WTC11 (cell line): ENCODE results near the gene ELP5. TPM values are rescaled to one million over a fixed set of nuclear protein-coding genes. Genes with fewer than 3 reads are reported as not detected.
A peak's percentile ranks its signal among the peaks of the same experiment; 100 is the strongest.

Source experiments
- CREM ChIP-seq: sonication (generic); formaldehyde crosslinking; IDR thresholded peaks from 2 replicates; pipeline ENCODE4 v1.8.1; 2022; ENCODE audit warnings: mild to moderate bottlenecking, missing genetic modification reagents, moderate library complexity
- EMX1 ChIP-seq: fragments of 250-450 bp; sonication (Bioruptor Pico); IDR thresholded peaks from 2 replicates; pipeline ENCODE4 v1.8.0; 2021; ENCODE audit warnings: mild to moderate bottlenecking
- GABPB1 ChIP-seq: sonication (generic); formaldehyde crosslinking; IDR thresholded peaks from 2 replicates; pipeline ENCODE4 v1.8.1; 2023; ENCODE audit warnings: mild to moderate bottlenecking, missing genetic modification reagents
- IRF2 ChIP-seq: sonication (generic); formaldehyde crosslinking; IDR thresholded peaks from 2 replicates; pipeline ENCODE4 v1.8.0; 2022; ENCODE audit warnings: low read depth, missing genetic modification reagents, borderline replicate concordance
- NFE2L1 ChIP-seq: sonication (generic); formaldehyde crosslinking; IDR thresholded peaks from 2 replicates; pipeline ENCODE4 v1.8.1; 2023; ENCODE audit warnings: missing genetic modification reagents
- NR2C2 ChIP-seq: sonication (generic); formaldehyde crosslinking; IDR thresholded peaks from 2 replicates; pipeline ENCODE4 v1.8.0; 2022; ENCODE audit warnings: mild to moderate bottlenecking, missing genetic modification reagents
- PRRX2 ChIP-seq: fragments of 250-450 bp; sonication (Bioruptor Pico); IDR thresholded peaks from 2 replicates; pipeline ENCODE4 v1.8.0; 2021; ENCODE audit warnings: mild to moderate bottlenecking
- RORB ChIP-seq: fragments of 250-450 bp; sonication (Bioruptor Pico); IDR thresholded peaks from 2 replicates; pipeline ENCODE4 v1.9.0; 2021; ENCODE audit warnings: mild to moderate bottlenecking
- SMAD3 ChIP-seq: sonication (generic); formaldehyde crosslinking; IDR thresholded peaks from 2 replicates; pipeline ENCODE4 v1.8.0; 2022; ENCODE audit warnings: missing genetic modification reagents, mild to moderate bottlenecking, borderline replicate concordance
- TCF7 ChIP-seq: sonication (generic); formaldehyde crosslinking; IDR thresholded peaks from 2 replicates; pipeline ENCODE4 v1.8.0; 2022; ENCODE audit warnings: mild to moderate bottlenecking, low read depth, missing genetic modification reagents, moderate library complexity
- ZNF121 ChIP-seq: sonication (generic); formaldehyde crosslinking; IDR thresholded peaks from 2 replicates; pipeline ENCODE4 v1.8.0; 2023; ENCODE audit warnings: missing genetic modification reagents
- ZNF232 ChIP-seq: sonication (generic); formaldehyde crosslinking; IDR thresholded peaks from 2 replicates; pipeline ENCODE4 v1.8.0; 2022; ENCODE audit warnings: mild to moderate bottlenecking, missing genetic modification reagents
- ZNF317 ChIP-seq: sonication (generic); formaldehyde crosslinking; IDR thresholded peaks from 2 replicates; pipeline ENCODE4 v1.8.1; 2023; ENCODE audit warnings: low read depth, mild to moderate bottlenecking, moderate library complexity, missing genetic modification reagents, borderline replicate concordance
- ZNF423 ChIP-seq: fragments of 250-450 bp; sonication (Bioruptor Pico); IDR thresholded peaks from 2 replicates; pipeline ENCODE4 v2.1.2; 2022; ENCODE audit warnings: mild to moderate bottlenecking, moderate library complexity
- total RNA-seq: library from RNA; stranded (reverse); gene quantifications from 3 replicates; pipeline ENCODE4 v1.2.3, GENCODE V29; 2021
- TF ChIP-seq, protein P1 (sequence below): sonication (generic); formaldehyde crosslinking; IDR thresholded peaks from 2 replicates; pipeline ENCODE4 v1.8.1; 2023; ENCODE audit warnings: mild to moderate bottlenecking, missing genetic modification reagents
- TF ChIP-seq, protein P2 (sequence below): sonication (generic); formaldehyde crosslinking; IDR thresholded peaks from 2 replicates; pipeline ENCODE4 v1.8.0; 2023; ENCODE audit warnings: mild to moderate bottlenecking, missing genetic modification reagents
- TF ChIP-seq, protein P3 (sequence below): fragments of 250-450 bp; sonication (Bioruptor Pico); IDR thresholded peaks from 2 replicates; pipeline ENCODE4 v1.9.0; 2021; ENCODE audit warnings: moderate library complexity, mild to moderate bottlenecking, inconsistent platforms, borderline replicate concordance
- TF ChIP-seq, protein P4 (sequence below): sonication (generic); formaldehyde crosslinking; IDR thresholded peaks from 2 replicates; pipeline ENCODE4 v1.8.0; 2023; ENCODE audit warnings: missing genetic modification reagents
- TF ChIP-seq, protein P5 (sequence below): fragments of 250-450 bp; sonication (Bioruptor Pico); IDR thresholded peaks from 2 replicates; pipeline ENCODE4 v1.9.0; 2021; ENCODE audit warnings: mild to moderate bottlenecking, borderline replicate concordance
- TF ChIP-seq, protein P6 (sequence below): sonication (generic); formaldehyde crosslinking; IDR thresholded peaks from 2 replicates; pipeline ENCODE4 v1.8.0; 2022; ENCODE audit warnings: mild to moderate bottlenecking, missing genetic modification reagents
- TF ChIP-seq, protein P7 (sequence below): sonication (generic); formaldehyde crosslinking; IDR thresholded peaks from 2 replicates; pipeline ENCODE4 v1.8.1; 2023; ENCODE audit warnings: mild to moderate bottlenecking, missing genetic modification reagents
- TF ChIP-seq, protein P8 (sequence below): sonication (generic); formaldehyde crosslinking; conservative IDR thresholded peaks from 2 replicates; pipeline ENCODE4 v1.8.1; 2023; ENCODE audit warnings: mild to moderate bottlenecking, low read depth, missing genetic modification reagents, moderate library complexity

The ELP5 gene
- total RNA-seq, 1 experiment from 2014 or later: 101 TPM

DNA sequence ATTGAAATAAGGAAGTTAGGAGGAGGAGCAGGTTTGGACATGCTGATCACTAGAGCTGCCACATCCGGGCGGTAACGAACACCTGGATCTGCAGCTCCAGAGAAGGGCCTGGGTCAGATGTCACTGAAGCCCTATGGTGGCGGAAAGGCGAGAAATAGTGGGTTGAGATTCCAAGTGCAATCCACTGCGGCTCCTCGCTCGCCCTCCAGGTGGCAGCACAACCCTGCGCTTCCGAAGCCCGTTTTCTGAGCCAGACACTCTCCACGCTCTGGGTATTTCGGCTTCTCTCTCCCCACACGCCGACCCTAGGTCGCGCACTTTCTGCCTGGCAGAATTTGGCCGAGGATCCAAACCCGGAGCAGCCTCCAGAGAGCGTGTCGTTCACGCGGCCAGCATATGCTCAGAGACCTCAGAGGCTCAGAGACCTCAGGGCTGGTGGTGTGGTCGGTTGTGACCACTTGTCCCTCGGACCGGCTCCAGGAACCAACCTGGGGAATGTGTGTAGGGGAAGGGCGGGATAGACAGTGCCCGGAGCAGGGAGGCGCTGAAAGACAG lies 28.6 kb downstream of the ELP5 start (continued):
- TF ChIP-seq ZNF232: peak; percentile 69; the same call in 1 of the 2 replicates
- TF ChIP-seq, protein P1, sequence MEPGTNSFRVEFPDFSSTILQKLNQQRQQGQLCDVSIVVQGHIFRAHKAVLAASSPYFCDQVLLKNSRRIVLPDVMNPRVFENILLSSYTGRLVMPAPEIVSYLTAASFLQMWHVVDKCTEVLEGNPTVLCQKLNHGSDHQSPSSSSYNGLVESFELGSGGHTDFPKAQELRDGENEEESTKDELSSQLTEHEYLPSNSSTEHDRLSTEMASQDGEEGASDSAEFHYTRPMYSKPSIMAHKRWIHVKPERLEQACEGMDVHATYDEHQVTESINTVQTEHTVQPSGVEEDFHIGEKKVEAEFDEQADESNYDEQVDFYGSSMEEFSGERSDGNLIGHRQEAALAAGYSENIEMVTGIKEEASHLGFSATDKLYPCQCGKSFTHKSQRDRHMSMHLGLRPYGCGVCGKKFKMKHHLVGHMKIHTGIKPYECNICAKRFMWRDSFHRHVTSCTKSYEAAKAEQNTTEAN: 0 out of 2 replicates have a peak, but pooled peaks have one; percentile 86
- TF ChIP-seq, protein P2, sequence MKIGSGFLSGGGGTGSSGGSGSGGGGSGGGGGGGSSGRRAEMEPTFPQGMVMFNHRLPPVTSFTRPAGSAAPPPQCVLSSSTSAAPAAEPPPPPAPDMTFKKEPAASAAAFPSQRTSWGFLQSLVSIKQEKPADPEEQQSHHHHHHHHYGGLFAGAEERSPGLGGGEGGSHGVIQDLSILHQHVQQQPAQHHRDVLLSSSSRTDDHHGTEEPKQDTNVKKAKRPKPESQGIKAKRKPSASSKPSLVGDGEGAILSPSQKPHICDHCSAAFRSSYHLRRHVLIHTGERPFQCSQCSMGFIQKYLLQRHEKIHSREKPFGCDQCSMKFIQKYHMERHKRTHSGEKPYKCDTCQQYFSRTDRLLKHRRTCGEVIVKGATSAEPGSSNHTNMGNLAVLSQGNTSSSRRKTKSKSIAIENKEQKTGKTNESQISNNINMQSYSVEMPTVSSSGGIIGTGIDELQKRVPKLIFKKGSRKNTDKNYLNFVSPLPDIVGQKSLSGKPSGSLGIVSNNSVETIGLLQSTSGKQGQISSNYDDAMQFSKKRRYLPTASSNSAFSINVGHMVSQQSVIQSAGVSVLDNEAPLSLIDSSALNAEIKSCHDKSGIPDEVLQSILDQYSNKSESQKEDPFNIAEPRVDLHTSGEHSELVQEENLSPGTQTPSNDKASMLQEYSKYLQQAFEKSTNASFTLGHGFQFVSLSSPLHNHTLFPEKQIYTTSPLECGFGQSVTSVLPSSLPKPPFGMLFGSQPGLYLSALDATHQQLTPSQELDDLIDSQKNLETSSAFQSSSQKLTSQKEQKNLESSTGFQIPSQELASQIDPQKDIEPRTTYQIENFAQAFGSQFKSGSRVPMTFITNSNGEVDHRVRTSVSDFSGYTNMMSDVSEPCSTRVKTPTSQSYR (CRISPR knock-in tag): no peak
- no peak for TF ChIP-seq EMX1 (CRISPR knock-in tag)
- TF ChIP-seq, protein P3, sequence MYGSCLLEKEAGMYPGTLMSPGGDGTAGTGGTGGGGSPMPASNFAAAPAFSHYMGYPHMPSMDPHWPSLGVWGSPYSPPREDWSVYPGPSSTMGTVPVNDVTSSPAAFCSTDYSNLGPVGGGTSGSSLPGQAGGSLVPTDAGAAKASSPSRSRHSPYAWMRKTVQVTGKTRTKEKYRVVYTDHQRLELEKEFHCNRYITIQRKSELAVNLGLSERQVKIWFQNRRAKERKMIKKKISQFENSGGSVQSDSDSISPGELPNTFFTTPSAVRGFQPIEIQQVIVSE: no peak
- no peak for TF ChIP-seq SMAD3 (CRISPR knock-in tag)
- TF ChIP-seq IRF2 (CRISPR knock-in tag): no peak
- TF ChIP-seq ZNF423: no peak
- no peak for TF ChIP-seq CREM (CRISPR knock-in tag)
- no peak for TF ChIP-seq PRRX2
- TF ChIP-seq ZNF121: no peak
- no peak for TF ChIP-seq GABPB1 (CRISPR knock-in tag)
- TF ChIP-seq RORB (CRISPR knock-in tag): no peak
- TF ChIP-seq NR2C2 (CRISPR knock-in tag): no peak
- no peak for TF ChIP-seq TCF7 (CRISPR knock-in tag)
- 0 out of 2 replicates have a peak, but pooled peaks have one; percentile 72 for TF ChIP-seq NFE2L1
- no peak for TF ChIP-seq ZNF317 (CRISPR knock-in tag)
- TF ChIP-seq, protein P4, sequence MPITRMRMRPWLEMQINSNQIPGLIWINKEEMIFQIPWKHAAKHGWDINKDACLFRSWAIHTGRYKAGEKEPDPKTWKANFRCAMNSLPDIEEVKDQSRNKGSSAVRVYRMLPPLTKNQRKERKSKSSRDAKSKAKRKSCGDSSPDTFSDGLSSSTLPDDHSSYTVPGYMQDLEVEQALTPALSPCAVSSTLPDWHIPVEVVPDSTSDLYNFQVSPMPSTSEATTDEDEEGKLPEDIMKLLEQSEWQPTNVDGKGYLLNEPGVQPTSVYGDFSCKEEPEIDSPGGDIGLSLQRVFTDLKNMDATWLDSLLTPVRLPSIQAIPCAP (CRISPR knock-in tag): peak; percentile 52; the same call in 1 of the 2 replicates
- TF ChIP-seq, protein P5, sequence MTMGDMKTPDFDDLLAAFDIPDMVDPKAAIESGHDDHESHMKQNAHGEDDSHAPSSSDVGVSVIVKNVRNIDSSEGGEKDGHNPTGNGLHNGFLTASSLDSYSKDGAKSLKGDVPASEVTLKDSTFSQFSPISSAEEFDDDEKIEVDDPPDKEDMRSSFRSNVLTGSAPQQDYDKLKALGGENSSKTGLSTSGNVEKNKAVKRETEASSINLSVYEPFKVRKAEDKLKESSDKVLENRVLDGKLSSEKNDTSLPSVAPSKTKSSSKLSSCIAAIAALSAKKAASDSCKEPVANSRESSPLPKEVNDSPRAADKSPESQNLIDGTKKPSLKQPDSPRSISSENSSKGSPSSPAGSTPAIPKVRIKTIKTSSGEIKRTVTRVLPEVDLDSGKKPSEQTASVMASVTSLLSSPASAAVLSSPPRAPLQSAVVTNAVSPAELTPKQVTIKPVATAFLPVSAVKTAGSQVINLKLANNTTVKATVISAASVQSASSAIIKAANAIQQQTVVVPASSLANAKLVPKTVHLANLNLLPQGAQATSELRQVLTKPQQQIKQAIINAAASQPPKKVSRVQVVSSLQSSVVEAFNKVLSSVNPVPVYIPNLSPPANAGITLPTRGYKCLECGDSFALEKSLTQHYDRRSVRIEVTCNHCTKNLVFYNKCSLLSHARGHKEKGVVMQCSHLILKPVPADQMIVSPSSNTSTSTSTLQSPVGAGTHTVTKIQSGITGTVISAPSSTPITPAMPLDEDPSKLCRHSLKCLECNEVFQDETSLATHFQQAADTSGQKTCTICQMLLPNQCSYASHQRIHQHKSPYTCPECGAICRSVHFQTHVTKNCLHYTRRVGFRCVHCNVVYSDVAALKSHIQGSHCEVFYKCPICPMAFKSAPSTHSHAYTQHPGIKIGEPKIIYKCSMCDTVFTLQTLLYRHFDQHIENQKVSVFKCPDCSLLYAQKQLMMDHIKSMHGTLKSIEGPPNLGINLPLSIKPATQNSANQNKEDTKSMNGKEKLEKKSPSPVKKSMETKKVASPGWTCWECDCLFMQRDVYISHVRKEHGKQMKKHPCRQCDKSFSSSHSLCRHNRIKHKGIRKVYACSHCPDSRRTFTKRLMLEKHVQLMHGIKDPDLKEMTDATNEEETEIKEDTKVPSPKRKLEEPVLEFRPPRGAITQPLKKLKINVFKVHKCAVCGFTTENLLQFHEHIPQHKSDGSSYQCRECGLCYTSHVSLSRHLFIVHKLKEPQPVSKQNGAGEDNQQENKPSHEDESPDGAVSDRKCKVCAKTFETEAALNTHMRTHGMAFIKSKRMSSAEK (CRISPR knock-in tag): no peak
- TF ChIP-seq, protein P6, sequence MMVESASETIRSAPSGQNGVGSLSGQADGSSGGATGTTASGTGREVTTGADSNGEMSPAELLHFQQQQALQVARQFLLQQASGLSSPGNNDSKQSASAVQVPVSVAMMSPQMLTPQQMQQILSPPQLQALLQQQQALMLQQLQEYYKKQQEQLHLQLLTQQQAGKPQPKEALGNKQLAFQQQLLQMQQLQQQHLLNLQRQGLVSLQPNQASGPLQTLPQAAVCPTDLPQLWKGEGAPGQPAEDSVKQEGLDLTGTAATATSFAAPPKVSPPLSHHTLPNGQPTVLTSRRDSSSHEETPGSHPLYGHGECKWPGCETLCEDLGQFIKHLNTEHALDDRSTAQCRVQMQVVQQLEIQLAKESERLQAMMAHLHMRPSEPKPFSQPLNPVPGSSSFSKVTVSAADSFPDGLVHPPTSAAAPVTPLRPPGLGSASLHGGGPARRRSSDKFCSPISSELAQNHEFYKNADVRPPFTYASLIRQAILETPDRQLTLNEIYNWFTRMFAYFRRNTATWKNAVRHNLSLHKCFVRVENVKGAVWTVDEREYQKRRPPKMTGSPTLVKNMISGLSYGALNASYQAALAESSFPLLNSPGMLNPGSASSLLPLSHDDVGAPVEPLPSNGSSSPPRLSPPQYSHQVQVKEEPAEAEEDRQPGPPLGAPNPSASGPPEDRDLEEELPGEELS (CRISPR knock-in tag): no peak
- TF ChIP-seq, protein P7, sequence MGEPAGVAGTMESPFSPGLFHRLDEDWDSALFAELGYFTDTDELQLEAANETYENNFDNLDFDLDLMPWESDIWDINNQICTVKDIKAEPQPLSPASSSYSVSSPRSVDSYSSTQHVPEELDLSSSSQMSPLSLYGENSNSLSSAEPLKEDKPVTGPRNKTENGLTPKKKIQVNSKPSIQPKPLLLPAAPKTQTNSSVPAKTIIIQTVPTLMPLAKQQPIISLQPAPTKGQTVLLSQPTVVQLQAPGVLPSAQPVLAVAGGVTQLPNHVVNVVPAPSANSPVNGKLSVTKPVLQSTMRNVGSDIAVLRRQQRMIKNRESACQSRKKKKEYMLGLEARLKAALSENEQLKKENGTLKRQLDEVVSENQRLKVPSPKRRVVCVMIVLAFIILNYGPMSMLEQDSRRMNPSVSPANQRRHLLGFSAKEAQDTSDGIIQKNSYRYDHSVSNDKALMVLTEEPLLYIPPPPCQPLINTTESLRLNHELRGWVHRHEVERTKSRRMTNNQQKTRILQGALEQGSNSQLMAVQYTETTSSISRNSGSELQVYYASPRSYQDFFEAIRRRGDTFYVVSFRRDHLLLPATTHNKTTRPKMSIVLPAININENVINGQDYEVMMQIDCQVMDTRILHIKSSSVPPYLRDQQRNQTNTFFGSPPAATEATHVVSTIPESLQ: no peak
- TF ChIP-seq, protein P8, sequence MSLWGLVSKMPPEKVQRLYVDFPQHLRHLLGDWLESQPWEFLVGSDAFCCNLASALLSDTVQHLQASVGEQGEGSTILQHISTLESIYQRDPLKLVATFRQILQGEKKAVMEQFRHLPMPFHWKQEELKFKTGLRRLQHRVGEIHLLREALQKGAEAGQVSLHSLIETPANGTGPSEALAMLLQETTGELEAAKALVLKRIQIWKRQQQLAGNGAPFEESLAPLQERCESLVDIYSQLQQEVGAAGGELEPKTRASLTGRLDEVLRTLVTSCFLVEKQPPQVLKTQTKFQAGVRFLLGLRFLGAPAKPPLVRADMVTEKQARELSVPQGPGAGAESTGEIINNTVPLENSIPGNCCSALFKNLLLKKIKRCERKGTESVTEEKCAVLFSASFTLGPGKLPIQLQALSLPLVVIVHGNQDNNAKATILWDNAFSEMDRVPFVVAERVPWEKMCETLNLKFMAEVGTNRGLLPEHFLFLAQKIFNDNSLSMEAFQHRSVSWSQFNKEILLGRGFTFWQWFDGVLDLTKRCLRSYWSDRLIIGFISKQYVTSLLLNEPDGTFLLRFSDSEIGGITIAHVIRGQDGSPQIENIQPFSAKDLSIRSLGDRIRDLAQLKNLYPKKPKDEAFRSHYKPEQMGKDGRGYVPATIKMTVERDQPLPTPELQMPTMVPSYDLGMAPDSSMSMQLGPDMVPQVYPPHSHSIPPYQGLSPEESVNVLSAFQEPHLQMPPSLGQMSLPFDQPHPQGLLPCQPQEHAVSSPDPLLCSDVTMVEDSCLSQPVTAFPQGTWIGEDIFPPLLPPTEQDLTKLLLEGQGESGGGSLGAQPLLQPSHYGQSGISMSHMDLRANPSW (CRISPR knock-in tag): no peak
